HG03095 (cell line): ENCODE results near the gene TAF4.
"Not testable (repeated sequence)": the region's sequence is repeated elsewhere in the genome, so short reads cannot be mapped to it uniquely, and the experiment has no call there.

ENCODE experiments used
- ATAC-seq: cut with Tn5 transposase; IDR thresholded peaks from one replicate; pipeline ENCODE4 v1.9.1; 2021; ENCODE audit warnings: moderate library complexity; ENCODE audit not compliant: unreplicated experiment

Gene TAF4

DNA sequence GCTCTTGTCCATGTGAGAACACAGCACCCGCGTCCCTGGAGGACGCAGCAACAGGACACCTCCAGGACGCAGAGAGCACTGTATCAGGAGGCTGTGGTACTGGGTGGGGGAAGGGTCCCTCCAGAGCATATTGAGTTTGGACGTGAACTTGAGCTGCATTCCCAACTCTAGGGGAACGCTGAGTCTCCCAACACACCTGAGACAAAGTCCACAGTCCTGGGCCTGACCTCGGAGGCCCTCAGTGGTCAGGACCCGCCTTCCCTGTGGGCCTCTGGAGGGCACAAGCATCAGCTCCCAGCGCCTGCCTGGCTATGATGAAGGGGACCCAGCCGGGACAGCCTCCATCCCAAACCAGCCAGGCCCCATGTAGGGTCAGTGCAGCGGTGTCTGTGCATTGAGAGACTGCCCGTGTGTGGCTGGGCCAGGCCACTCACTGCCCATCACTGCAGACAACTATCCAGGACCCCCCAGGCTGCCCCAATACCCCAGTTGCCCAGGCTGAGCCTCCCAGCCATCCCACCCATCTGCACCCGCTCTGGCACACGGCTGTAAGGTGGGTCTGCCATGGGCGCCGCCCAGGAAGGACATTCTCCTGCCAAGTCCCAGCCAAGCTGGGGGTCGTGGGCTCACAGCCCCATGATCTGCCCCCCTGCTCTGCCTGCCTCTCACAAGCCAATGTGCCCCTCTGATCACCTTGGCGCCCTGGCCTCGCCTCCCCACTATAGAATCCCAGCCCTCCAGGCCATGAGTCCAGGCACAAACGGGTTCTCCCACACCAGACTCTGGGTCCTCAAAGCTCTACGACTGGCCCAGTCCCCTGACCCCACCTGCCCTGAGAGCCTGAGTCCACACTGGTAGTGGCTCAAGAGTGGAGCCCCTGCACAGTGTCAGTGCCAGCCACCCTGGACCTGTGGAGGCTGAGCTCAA is 115.7 kb downstream of the TAF4 start:
- ATAC-seq = no peak

- ATAC-seq = no peak
Observed at GRCh38 chr20:61949363-61949713, 116.3 kb downstream of the TAF4 start.

DNA sequence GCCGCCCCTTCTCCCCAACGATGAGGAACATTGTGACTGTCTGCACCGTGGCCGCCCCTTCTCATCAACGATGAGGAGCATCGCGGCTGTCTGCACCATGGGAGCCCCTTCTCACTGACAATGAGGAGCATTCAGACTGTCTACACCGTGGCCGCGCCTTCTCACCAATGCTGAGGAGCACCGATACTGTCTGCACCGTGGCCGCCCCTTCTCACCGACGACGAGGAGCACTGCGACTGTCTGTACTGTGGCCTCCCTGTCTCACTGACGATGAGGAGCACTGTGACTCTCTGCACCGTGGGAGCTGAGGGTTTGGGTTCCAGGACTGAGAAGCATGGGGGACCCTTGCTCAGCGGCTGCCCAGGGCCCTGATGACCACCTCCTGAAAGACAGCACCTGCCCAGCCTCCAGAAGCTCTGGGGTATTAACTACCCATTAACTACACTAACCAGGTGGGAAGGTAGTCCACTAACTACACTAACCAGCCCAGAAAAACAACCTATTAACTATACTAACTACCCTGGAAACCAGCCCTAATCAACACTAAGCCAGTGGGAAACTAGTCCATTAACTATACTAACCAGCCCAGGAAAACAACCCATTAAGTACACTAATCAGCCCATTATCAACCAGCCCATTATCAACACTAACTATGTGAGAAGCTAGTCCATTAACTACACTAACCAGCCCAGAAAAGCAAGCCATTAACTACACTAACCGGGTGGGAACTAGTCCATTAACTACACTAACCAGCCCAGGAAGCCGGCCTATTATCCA is 116.9 kb downstream of the TAF4 start:
- ATAC-seq = no peak

DNA sequence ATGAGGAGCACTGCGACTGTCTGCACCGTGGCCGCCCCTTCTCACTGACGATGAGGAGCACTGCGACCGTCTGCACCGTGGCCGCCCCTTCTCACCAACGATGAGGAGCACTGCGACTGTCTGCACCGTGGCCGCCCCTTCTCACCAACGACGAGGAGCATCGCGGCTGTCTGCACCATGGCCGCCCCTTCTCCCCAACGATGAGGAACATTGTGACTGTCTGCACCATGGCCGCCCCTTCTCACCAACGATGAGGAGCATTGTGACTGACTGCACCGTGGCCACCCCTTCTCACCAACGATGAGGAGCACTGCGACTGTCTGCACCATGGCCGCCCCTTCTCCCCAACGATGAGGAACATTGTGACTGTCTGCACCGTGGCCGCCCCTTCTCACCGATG is 117.6 kb downstream of the TAF4 start:
- ATAC-seq = not testable (repeated sequence)

GRCh38 chr20:61945495-61945894 is 120.2 kb downstream of the TAF4 start:
- ATAC-seq = not testable (repeated sequence)

DNA sequence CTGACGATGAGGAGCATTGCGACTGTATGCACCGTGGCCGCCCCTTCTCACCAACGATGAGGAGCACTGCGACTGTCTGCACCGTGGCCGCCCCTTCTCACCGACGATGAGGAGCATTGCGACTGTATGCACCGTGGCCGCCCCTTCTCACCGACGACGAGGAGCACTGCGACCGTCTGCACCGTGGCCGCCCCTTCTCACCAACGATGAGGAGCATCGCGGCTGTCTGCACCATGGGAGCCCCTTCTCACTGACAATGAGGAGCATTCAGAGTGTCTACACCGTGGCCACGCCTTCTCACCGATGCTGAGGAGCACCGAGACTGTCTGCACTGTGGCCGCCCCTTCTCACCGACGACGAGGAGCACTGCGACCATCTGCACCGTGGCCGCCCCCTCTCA is 120.7 kb downstream of the TAF4 start:
- not testable (repeated sequence) for ATAC-seq

DNA sequence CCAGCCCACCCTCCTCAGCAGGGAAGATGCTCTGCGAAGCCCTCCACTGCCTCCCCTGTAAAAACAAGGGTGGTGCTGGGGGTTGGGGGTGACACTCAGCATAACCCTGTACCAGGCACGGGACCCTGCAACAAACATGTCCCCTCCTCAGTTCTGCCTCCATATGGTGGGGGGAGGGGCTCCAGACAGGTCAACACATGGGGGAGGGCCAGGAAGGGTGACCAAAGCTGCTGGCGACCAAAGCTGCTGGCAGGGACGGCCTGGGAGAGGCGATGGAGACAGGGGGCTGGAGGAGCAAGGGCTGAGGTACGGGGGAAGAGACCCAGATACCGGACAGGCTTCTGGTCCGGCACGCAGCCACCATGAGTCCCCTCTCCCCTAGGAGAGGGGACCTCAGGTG is 123.2 kb downstream of the TAF4 start:
- ATAC-seq = no peak

DNA sequence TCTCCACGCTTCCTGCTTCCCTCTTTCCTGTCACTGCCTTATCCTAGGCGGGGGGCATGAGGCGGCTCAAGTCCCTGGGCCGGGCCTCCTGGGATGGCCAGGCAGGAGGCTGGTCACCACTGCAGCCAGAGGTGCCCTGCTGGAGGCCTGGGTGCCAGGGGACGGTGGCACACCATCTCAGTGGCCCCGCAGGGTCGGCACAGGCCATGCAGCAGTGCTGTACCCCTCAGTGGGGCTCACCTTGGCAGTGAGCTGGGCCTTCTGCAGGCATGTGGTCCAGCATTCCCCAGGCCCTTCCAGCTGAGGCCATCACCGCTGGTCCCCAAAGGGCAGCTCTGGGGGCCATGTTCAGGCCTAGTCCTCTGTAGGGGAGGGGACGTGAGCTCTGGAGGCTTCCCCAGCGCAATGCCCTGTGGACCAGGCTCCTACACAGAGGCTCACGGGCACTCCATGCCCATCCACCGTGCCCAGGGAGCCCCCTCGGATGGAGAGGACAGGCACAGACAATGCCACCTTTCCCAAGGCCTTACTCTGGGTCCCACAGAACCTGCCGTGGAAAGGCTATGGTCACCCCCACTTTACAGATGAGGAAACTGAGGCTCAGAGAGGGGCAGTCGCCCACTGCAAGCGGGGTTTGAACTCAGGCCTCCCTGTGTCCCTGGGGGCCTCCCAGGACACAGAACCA is 123.8 kb downstream of the TAF4 start:
- no peak for ATAC-seq

DNA sequence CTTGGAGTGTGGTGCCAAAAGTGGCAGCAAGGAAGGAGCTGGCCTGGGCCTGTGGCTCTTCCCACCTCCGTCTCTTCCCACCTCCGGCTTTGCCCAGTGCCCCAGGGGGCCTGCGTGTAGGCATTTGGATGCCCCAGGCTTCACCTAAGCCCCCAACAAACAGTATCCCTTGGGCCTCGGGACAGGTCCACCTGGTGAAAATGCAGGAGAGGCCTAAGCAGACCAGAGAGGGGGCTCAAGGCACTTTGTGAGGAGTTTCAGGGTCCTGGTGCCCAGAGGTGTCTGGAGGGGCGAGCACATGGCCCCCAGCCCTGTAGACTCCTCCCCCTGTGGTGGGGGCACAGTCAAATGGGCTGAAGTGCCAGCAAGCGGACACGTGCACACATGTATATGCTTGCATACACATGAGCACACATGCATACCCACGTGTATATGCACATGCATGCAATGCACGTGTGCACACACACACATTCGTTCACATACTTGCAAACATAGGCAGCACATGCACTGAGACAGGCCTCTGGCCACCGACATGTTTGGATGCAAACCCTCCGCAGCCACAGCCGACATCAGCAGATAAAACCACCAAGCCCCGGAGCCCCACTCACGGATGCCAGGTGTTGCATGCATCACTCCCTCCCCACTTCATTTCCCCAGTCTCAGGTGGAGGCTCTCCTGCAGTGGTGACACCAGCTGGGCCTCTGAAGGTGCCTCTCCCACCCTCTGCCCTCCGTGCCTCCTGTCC is 124.5 kb downstream of the TAF4 start:
- no peak for ATAC-seq

DNA sequence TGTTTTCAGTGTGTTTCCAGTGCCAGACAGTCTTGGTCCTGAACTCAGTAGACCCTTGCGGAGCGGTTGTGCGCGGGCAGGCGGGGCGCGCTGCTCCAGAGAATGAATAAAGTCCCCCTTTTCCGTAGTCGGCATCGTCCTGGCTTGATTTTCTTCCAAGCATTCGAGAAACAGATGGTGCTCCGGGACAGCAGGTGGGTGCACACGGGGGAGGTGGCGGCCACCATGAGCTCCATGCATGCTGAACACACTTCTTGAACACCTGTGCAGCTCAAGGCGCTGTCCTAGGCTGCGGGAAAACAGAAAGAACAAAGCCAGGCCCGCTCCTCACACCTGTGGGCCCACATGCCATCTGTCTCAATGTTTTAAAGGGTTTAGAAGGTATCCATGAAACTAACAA is 125.2 kb downstream of the TAF4 start:
- no peak for ATAC-seq

DNA sequence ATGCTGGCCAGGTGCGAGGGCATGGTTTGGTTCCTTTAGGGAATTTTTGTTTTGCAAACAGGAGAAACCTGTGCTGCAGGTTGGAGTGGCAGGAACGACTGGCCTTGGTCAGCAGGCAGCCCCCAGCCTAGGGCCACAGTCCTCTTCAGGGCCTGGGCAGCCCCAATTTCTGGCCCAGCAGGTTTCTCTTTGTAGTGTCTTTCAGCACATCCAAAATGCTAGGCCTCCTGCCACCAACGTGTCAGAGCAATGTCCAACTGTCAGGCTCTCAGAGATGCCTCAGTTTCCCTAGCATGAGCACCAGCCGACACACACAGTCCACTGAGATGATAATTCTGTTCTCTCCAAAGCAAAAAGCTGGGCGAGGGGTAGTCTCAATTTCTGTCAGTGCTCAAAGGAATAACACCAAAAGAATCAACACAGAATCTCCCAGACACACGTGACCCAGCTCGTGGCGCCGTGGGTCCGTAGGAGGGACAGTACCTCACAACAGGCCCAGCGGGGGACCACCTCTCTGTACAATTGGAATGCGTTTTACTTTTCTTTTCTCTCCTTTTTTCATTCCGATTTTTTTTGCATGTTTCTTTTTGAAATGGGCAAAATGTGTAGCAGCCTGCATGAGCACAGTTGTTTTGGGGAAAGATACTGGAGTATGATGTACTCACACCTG is 125.9 kb downstream of the TAF4 start:
- ATAC-seq = no peak

DNA sequence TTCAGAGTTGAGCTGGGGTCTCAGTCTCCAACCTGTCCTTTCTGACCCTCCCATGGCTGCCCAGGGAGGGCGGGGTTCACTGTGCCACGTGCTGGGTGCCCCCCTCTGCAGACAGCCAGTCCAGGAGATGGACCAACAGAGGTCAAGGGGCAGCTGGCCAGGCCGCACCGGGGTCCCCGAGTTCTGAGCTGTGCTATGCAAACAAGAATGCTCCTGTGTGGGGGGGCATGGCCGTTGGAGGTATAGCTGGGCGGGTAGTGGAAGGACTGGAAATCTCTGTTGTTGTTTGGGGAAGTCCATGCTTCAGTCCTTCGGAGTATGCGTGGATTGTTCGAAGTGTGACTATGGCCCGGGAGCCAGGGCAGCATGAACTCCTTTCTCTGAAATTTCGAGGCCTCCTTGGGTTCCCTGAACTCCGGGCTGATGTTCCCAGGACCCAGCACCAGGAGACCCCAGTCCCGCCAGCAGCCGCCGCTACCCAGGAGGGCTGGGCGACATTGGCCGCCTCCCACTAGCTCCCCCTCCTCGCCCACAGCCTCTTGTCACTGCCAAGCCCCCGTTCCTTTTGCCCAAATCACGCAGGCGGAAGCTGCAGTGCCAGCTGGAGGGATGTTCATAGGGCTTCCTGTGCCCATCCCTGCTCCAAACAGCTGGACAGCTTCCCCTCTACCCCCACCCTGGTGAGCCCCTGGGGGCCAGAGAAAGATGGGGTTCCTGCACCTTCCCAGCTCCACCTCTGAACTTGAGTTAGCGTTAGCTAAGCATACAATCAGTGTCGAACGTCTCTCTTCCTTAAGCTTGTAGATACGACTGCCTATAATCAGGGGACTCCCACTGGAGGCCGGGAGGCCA is 126.6 kb downstream of the TAF4 start:
- ATAC-seq = no peak

DNA sequence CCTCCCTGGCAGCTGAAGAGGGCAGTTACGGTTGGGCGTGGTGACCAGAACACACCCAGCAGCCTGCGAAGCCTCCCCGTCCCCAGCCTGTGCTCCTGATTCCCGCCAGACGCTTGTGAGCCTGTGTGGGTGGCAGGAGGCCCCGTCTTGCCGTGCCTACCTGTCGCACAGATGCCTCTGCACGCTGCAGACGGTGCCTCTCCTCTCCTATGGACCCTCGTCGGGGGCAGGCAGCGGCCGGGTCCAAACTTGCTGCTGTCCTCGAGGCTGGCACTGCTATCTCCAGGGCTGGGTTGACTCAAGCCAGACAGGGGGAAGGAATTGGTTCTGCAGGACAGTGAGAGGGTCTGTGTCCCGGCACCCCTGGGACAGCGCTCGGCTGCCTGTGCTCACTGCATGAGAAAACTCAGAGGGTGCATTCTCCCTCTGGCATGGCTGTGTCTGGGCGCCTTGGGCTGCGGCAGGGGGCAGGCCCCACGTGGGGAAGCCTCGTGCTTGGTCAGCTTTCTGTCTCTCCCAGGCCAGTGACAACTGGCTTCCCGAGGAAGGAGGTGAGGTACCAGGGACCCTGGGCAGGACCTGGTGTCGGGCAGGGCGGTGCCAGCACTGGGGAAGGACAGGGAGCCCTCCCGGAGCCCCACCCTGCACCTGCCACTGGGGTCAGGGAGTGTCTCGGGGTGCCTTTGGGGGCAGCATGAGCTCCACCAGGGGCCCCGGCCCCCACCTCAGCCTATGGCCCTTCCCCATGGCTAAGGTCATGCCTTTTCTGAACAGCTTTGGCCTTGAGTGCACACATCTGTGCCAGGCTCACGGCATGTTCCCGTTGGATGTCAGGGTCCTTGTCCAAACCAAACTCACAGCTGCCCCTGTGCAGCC is 127.5 kb downstream of the TAF4 start:
- no peak for ATAC-seq

DNA sequence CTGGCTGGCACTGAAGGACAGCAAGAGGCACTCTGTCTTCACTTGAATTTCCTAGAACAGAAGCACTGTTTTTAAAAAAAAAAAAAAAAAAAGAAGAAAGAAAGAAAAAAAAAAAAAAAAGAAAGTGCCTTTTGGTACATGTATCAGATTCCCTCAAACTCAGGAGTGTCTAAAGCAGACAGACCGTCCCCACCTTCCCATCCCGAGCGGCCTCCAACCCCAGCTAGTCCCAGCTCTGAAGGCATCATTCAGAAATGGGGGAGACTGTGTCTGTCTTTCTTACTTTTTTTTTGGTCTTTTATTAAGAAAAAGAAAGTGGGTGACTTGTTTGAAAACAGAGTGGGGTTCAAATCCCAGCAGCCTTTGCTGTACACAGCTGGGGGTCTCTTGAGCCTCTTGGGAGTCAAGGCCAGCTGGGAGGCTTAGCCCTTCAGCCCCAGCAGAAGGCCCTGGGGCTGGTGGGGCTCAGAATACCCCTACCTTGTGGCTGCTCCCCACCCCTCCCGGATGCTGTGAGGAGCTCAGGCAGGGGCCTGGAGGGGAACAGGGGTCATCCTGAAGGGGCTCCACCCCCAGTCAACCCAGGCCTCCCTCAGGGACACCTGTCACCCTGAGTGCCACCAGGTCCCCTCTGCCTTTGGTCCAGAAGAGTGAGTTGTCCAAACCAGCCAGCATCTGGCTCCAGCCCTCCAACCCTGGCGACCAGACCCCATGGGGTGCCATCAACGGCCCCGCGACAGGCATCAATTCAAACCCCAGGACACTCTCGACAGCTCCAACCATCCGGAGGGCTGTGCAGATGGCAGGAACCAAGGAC is 128.3 kb downstream of the TAF4 start:
- no peak for ATAC-seq

GRCh38 chr20:61936701-61937131 is 129.0 kb downstream of the TAF4 start:
- no peak for ATAC-seq

DNA sequence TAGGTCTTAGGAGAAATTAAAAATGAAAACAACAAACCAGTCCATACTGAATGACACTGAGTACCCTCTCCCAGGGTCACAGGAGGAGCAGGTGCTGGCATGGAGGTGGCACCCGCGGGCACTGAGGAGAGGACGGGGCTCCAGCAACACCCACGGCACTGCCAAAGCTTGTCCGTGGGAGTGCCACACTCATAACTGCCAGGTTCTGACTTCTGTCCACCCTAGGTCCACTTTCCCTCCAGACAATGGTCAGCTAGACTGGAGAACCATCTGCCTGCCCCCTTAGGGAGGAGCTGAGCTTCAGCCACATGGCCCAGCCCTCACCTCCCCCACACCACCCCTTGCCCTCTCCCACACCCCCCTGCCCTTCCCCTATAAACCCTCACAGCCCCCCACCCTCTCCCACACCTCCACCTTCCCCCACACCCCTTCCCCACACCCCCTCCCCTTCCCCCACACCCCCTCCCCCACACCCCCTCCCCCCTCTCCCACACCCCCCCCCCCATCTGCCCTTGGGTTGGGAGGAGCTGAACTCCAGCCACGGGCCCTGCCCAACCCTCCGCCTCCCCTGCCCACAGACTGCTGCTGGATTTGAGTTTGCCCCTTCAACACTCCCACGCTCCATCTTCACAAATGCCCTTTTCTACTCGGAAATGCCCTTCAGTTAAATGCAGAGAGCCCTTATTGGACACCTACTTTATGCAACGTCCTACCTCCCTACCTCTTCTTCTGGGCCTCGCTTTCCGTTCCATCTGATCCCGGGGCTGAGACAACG is 129.6 kb downstream of the TAF4 start:
- ATAC-seq = no peak
